SK-N-SH treated with all-trans-retinoic acid at 6 μM for 48 hours (cell line): ENCODE data around the gene LRRC17.

Experiments used
- ATAC-seq: fragments of 200-7000 bp; cut with Tn5 transposase; 3 replicates; pipeline ENCODE4 v1.9.1; 2020; ENCODE audit warnings: mild to moderate bottlenecking, moderate library complexity
- ARNTL ChIP-seq: fragments of 450-650 bp; formaldehyde crosslinking; IDR thresholded peaks from 2 replicates; pipeline ENCODE4 v1.5.0; 2020; ENCODE audit warnings: low read depth, mild to moderate bottlenecking, moderate library complexity, borderline replicate concordance
- BACH2 ChIP-seq: fragments of 250-450 bp; sonication (Bioruptor Pico); IDR thresholded peaks from 2 replicates; pipeline ENCODE4 v1.9.0; 2021; ENCODE audit warnings: mild to moderate bottlenecking, borderline replicate concordance
- CREB5 ChIP-seq: fragments of 250-450 bp; sonication (Bioruptor Pico); IDR thresholded peaks from 2 replicates; pipeline ENCODE4 v1.5.1; 2020; ENCODE audit warnings: low read depth, mild to moderate bottlenecking, moderate library complexity
- CSDC2 ChIP-seq: fragments of 250-450 bp; sonication (Bioruptor Pico); IDR thresholded peaks from 2 replicates; pipeline ENCODE4 v1.5.0; 2020; ENCODE audit warnings: mild to moderate bottlenecking, moderate library complexity
- CSRNP3 ChIP-seq: fragments of 250-450 bp; sonication (Bioruptor Pico); IDR thresholded peaks from 2 replicates; pipeline ENCODE4 v1.5.1; 2021; ENCODE audit warnings: mild to moderate bottlenecking, moderate library complexity
- ESRRG ChIP-seq: fragments of 250-450 bp; sonication (Bioruptor Pico); IDR thresholded peaks from 2 replicates; pipeline ENCODE4 v1.6.1; 2021; ENCODE audit warnings: mild to moderate bottlenecking
- ISL1 ChIP-seq: fragments of 250-450 bp; sonication (Bioruptor Pico); IDR thresholded peaks from 2 replicates; pipeline ENCODE4 v2.1.2; 2022; ENCODE audit warnings: mild to moderate bottlenecking, moderate library complexity
- OSR1 ChIP-seq: fragments of 250-450 bp; sonication (Bioruptor Pico); IDR thresholded peaks from 2 replicates; pipeline ENCODE4 v1.8.0; 2022; ENCODE audit warnings: moderate library complexity, mild to moderate bottlenecking, inconsistent platforms
- PATZ1 ChIP-seq: fragments of 250-450 bp; sonication (Bioruptor Pico); IDR thresholded peaks from 2 replicates; pipeline ENCODE4 v1.8.0; 2020; ENCODE audit warnings: mild to moderate bottlenecking, moderate library complexity, borderline replicate concordance
- POU6F1 ChIP-seq: fragments of 250-450 bp; sonication (Bioruptor Pico); IDR thresholded peaks from 2 replicates; pipeline ENCODE4 v1.8.0; 2021; ENCODE audit warnings: low read depth, mild to moderate bottlenecking, moderate library complexity, borderline replicate concordance
- PPARA ChIP-seq: fragments of 250-450 bp; sonication (Bioruptor Pico); IDR thresholded peaks from 2 replicates; pipeline ENCODE4 v1.5.0; 2020; ENCODE audit warnings: mild to moderate bottlenecking, borderline replicate concordance
- SNAI2 ChIP-seq: fragments of 250-450 bp; sonication (Bioruptor Pico); IDR thresholded peaks from 2 replicates; pipeline ENCODE4 v1.5.0; 2020; ENCODE audit warnings: mild to moderate bottlenecking, moderate library complexity
- TCF4 ChIP-seq: fragments of 250-450 bp; sonication (Bioruptor Pico); IDR thresholded peaks from 2 replicates; pipeline ENCODE4 v1.8.0; 2021; ENCODE audit warnings: mild to moderate bottlenecking, moderate library complexity, borderline replicate concordance
- ZC3H10 ChIP-seq: fragments of 250-450 bp; sonication (Bioruptor Pico); IDR thresholded peaks from 2 replicates; pipeline ENCODE4 v1.5.1; 2021; ENCODE audit warnings: mild to moderate bottlenecking, moderate library complexity
- ZFP30 ChIP-seq: fragments of 450-650 bp; formaldehyde crosslinking; IDR thresholded peaks from 2 replicates; pipeline ENCODE4 v1.5.0; 2022; ENCODE audit warnings: mild to moderate bottlenecking, moderate library complexity
- ZNF565 ChIP-seq: fragments of 450-650 bp; formaldehyde crosslinking; conservative IDR thresholded peaks from 2 replicates; pipeline ENCODE4 v1.5.0; 2020; ENCODE audit warnings: low read depth, mild to moderate bottlenecking, moderate library complexity
- ZNF70 ChIP-seq: fragments of 450-650 bp; formaldehyde crosslinking; IDR thresholded peaks from 2 replicates; pipeline ENCODE4 v1.5.0; 2020; ENCODE audit warnings: mild to moderate bottlenecking, moderate library complexity
- ZNF8 ChIP-seq: fragments of 450-650 bp; formaldehyde crosslinking; IDR thresholded peaks from 2 replicates; pipeline ENCODE4 v1.5.0; 2020; ENCODE audit warnings: mild to moderate bottlenecking, moderate library complexity
- TF ChIP-seq, protein P1 (sequence below): fragments of 250-450 bp; sonication (Bioruptor Pico); IDR thresholded peaks from 2 replicates; pipeline ENCODE4 v1.5.0; 2020; ENCODE audit warnings: mild to moderate bottlenecking, moderate library complexity

Gene LRRC17

DNA sequence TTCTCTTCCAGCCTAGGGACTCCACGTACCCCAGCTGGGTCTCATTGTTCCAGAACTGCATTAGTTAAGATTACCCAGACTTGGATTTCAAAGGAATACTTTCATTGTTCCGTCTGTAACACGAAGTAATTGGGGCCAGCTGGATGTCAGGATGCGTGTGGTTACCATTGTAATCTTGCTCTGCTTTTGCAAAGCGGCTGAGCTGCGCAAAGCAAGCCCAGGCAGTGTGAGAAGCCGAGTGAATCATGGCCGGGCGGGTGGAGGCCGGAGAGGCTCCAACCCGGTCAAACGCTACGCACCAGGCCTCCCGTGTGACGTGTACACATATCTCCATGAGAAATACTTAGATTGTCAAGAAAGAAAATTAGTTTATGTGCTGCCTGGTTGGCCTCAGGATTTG, 21.0 kb downstream of the LRRC17 start:
- TF ChIP-seq ISL1: peak; percentile 59; the same call in 1 of the 2 replicates
- TF ChIP-seq ZNF8 (CRISPR knock-in tag): 0 out of 2 replicates have a peak, but pooled peaks have one; percentile 14
- TF ChIP-seq ZNF70: peak; percentile 22; the same call in 1 of the 2 replicates
- peak; percentile 83 for TF ChIP-seq TCF4 (CRISPR knock-in tag)
- no peak for TF ChIP-seq PPARA
- no peak for TF ChIP-seq ZNF565
- TF ChIP-seq SNAI2: peak; percentile 84
- TF ChIP-seq ZFP30 (CRISPR knock-in tag): no peak
- TF ChIP-seq CREB5: no peak; the same call in none of the 2 replicates
- TF ChIP-seq, protein P1, sequence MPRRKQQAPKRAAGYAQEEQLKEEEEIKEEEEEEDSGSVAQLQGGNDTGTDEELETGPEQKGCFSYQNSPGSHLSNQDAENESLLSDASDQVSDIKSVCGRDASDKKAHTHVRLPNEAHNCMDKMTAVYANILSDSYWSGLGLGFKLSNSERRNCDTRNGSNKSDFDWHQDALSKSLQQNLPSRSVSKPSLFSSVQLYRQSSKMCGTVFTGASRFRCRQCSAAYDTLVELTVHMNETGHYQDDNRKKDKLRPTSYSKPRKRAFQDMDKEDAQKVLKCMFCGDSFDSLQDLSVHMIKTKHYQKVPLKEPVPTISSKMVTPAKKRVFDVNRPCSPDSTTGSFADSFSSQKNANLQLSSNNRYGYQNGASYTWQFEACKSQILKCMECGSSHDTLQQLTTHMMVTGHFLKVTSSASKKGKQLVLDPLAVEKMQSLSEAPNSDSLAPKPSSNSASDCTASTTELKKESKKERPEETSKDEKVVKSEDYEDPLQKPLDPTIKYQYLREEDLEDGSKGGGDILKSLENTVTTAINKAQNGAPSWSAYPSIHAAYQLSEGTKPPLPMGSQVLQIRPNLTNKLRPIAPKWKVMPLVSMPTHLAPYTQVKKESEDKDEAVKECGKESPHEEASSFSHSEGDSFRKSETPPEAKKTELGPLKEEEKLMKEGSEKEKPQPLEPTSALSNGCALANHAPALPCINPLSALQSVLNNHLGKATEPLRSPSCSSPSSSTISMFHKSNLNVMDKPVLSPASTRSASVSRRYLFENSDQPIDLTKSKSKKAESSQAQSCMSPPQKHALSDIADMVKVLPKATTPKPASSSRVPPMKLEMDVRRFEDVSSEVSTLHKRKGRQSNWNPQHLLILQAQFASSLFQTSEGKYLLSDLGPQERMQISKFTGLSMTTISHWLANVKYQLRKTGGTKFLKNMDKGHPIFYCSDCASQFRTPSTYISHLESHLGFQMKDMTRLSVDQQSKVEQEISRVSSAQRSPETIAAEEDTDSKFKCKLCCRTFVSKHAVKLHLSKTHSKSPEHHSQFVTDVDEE: peak; percentile 54; the same call in 1 of the 2 replicates
- TF ChIP-seq CSRNP3 (CRISPR knock-in tag): no peak; the same call in 1 of the 2 replicates
- ATAC-seq: peak; percentile 86

GRCh38 chr7:102934239-102934638, 21.4 kb downstream of the LRRC17 start:
- ATAC-seq: no peak
- TF ChIP-seq BACH2 (CRISPR knock-in tag) (no peak), PPARA (no peak), SNAI2 (no peak), POU6F1 (CRISPR knock-in tag) (no peak), ARNTL (no peak), ZC3H10 (CRISPR knock-in tag) (no peak), ISL1 (no peak), OSR1 (CRISPR knock-in tag) (no peak), ESRRG (CRISPR knock-in tag) (no peak), ZNF70 (no peak), CSRNP3 (CRISPR knock-in tag) (no peak), ZNF565 (no peak), PATZ1 (CRISPR knock-in tag) (no peak), CSDC2 (CRISPR knock-in tag) (no peak), ZNF8 (CRISPR knock-in tag) (no peak), TCF4 (CRISPR knock-in tag) (no peak)
- TF ChIP-seq, protein P1: no peak
